Gastrocnemius medialis (tissue), 4 donors: ENCODE measurements around the gene LIFR. TPM values are rescaled to one million over a fixed set of nuclear protein-coding genes. Genes with fewer than 3 reads are reported as not detected.

Experiments used
- ATAC-seq, 2 donors: fragments of 150-250 bp; one replicate each; pipeline ENCODE4 v1.9.1; 2016
- DNase-seq, 2 donors: peaks; one replicate each; pipeline ENCODE4 v3.0.0-alpha.2; 2019
- H3K27ac ChIP-seq, 4 donors: fragments of 200-600 bp; sonication (generic); 1 replicate in 1 of 4; 2 replicates in 3 of 4; pipeline ENCODE4 v1.5.1; 2016 to 2018; ENCODE audit warnings: mild to moderate bottlenecking in 2 of 4, moderate library complexity in 1 of 4
- H3K27me3 ChIP-seq, 3 donors: fragments of 200-600 bp; sonication (generic) in 2 of 3; 1 replicate in 1 of 3; 2 replicates in 2 of 3; pipeline versions ENCODE4 v1.5.1 to v1.6.0; 2016 to 2019; ENCODE audit warnings: mild to moderate bottlenecking in 1 of 3, moderate library complexity in 1 of 3
- H3K36me3 ChIP-seq, 2 donors: fragments of 200-600 bp; sonication (generic) in 1 of 2; one replicate each; pipeline ENCODE4 v1.5.1; 2017 to 2018
- H3K4me1 ChIP-seq, 2 donors: fragments of 200-600 bp; sonication (generic) in 1 of 2; one replicate each; pipeline ENCODE4 v1.5.1; 2016 to 2017; ENCODE audit warnings: mild to moderate bottlenecking in 2 of 2
- H3K4me3 ChIP-seq, 4 donors: fragments of 200-600 bp; sonication (generic) in 3 of 4; 1 replicate in 1 of 4; 2 replicates in 3 of 4; pipeline ENCODE4 v1.5.1; 2016 to 2019; ENCODE audit warnings: mild to moderate bottlenecking in 2 of 4
- H3K9me3 ChIP-seq, 3 donors: fragments of 200-600 bp; sonication (generic) in 2 of 3; 1 replicate in 1 of 3; 2 replicates in 2 of 3; pipeline ENCODE4 v1.5.1; 2016 to 2019
- POLR2A ChIP-seq, 2 donors: fragments of 450-650 bp; IDR thresholded peaks; one replicate each; pipeline ENCODE4 v1.6.1; 2017; ENCODE audit warnings: antibody characterized with exemption in 2 of 2, mild to moderate bottlenecking in 2 of 2, moderate library complexity in 2 of 2
- in situ Hi-C, 4 donors: fragments of 200-750 bp; cut with MboI; loops; one replicate each; pipeline versions ENCODE4 v1.15.0 to v1.8.0; 2017; ENCODE audit warnings: low sequenced_read_pairs in 4 of 4
- intact Hi-C: fragments of 100-400 bp; cut with DNase I; formaldehyde crosslinking; loops from one replicate; pipeline ENCODE4 v1.15.1; 2023; ENCODE audit warnings: low total_unique reads
- total RNA-seq, 4 donors: library from RNA; depleted of rRNA; stranded (reverse); fragments of >200 nt; gene quantifications; one replicate each; pipeline versions ENCODE4 v1.1.0 to v1.2.3, GENCODE V29; 2016
- TF ChIP-seq, protein P1 (sequence below), 5 experiments: fragments of 450-650 bp in 3 of 5; fragments of 200-600 bp in 2 of 5; sonication (generic) in 2 of 5; IDR thresholded peaks in 4 of 5; conservative IDR thresholded peaks in 1 of 5; 1 replicate in 4 of 5; 2 replicates in 1 of 5; pipeline ENCODE4 v1.5.1; 2016 to 2019; ENCODE audit warnings: antibody characterized with exemption in 5 of 5, mild to moderate bottlenecking in 3 of 5, moderate library complexity in 3 of 5

Gene LIFR
- total RNA-seq, 4 donors from 2014 or later = 80.0 to 233 (median 89.5) TPM

DNA sequence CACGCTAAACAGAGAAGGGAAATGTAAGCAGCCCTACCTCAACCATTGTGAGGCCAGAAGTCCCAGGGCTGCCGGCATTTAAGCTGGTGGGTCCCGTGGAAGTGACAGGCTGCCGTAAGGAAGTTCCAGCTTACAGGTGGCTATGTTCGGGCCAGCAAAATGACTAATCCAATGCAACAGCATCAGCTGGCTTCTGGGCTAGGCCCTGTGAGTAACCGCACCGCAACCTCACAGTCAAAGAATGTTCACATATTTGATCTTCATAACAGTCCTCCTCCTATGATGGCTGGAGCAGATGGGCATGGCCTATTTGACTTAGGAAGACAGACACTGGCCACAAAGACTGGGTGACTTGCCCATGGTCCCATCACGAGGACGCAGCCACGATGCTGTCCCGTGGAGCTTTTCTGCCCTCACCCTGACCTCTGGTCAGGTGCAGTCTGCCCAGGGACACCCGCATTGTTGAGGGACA, 88.2 kb downstream of the LIFR start:
- H3K27me3 ChIP-seq = no peaks in the 10 kb centered on the region
- intact Hi-C loops (loop anchor here (5.0 to 10.0 kb wide), 5 partner anchors 89 to 743 kb away; partner anchors contain the start of genes LIFR and RICTOR), in situ Hi-C loops (no loop called here)
- H3K9me3 ChIP-seq = no peaks in the 10 kb centered on the region
- H3K4me1 ChIP-seq = peaks cover 71 to 73% of the 10 kb centered on the region in 2 donors
- no peaks in the 10 kb centered on the region for H3K36me3 ChIP-seq
- ATAC-seq = peak; percentile 42 to 52
- TF ChIP-seq, protein P1, sequence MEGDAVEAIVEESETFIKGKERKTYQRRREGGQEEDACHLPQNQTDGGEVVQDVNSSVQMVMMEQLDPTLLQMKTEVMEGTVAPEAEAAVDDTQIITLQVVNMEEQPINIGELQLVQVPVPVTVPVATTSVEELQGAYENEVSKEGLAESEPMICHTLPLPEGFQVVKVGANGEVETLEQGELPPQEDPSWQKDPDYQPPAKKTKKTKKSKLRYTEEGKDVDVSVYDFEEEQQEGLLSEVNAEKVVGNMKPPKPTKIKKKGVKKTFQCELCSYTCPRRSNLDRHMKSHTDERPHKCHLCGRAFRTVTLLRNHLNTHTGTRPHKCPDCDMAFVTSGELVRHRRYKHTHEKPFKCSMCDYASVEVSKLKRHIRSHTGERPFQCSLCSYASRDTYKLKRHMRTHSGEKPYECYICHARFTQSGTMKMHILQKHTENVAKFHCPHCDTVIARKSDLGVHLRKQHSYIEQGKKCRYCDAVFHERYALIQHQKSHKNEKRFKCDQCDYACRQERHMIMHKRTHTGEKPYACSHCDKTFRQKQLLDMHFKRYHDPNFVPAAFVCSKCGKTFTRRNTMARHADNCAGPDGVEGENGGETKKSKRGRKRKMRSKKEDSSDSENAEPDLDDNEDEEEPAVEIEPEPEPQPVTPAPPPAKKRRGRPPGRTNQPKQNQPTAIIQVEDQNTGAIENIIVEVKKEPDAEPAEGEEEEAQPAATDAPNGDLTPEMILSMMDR (IDR thresholded peaks at IDR 0.05 in 4 of 5, conservative IDR thresholded peaks at IDR 0.05 in 1 of 5) = no peak
- peak; percentile 86 to 88 for TF ChIP-seq POLR2A (IDR thresholded peaks at IDR 0.05)
- peak; percentile 92 for DNase-seq
- H3K27ac ChIP-seq = peak overlapping the region; percentile 95 to 99 (median 97)
- H3K4me3 ChIP-seq = peak overlapping the region; percentile 51 to 54 (median 52)

DNA sequence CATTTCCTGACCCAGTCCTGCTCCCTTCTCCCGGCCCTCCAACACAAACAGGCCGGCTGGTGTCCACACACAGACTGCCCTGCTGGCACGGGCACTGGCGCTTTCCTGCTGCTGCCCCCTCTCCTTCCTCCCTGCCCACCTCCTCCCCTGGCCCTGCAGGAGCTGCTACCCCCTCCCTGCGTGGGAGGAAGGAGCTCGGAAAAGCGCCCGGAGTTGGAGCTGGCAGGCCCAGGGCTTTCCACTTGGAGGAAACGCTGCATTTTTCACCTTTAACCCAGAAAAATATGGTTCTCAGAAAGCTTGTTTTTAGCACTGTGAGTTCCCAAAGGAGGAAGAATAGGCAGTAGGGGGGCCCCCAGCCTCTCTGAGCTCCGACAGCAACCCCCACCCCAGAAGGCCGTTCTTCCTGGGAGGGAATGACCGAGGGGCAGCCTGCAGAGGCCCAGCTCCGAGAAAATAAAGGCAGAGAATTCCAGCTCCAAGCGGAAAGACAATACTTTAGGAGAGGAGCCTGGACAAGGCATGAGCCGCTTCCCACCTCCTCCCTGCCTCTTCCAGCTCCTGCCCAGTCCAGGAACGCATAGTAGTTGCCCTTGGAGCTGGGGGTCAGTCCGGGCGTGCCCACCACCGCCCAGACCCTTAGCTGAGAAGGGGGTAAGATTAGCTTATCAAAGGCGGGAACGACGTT, 88.9 kb downstream of the LIFR start:
- intact Hi-C loops = loop anchor here (5.0 to 10.0 kb wide), 5 partner anchors 90 to 743 kb away; partner anchors contain the start of genes LIFR and RICTOR
- Histone ChIP-seq H3K36me3 (no peaks in the 10 kb centered on the region), H3K4me1 (peaks cover 71 to 76% of the 10 kb centered on the region in 2 donors), H3K27ac (peak overlapping the region; percentile 95 to 99 (median 97)), H3K4me3 (peak overlapping the region; percentile 51 to 54 (median 52)), H3K27me3 (no peaks in the 10 kb centered on the region), H3K9me3 (no peaks in the 10 kb centered on the region)
- peak in 1 of 2 donors; percentile 47 for DNase-seq
- TF ChIP-seq, protein P1 (IDR thresholded peaks at IDR 0.05 in 4 of 5, conservative IDR thresholded peaks at IDR 0.05 in 1 of 5) = no peak
- in situ Hi-C loops = no loop called here
- ATAC-seq = no peak

DNA sequence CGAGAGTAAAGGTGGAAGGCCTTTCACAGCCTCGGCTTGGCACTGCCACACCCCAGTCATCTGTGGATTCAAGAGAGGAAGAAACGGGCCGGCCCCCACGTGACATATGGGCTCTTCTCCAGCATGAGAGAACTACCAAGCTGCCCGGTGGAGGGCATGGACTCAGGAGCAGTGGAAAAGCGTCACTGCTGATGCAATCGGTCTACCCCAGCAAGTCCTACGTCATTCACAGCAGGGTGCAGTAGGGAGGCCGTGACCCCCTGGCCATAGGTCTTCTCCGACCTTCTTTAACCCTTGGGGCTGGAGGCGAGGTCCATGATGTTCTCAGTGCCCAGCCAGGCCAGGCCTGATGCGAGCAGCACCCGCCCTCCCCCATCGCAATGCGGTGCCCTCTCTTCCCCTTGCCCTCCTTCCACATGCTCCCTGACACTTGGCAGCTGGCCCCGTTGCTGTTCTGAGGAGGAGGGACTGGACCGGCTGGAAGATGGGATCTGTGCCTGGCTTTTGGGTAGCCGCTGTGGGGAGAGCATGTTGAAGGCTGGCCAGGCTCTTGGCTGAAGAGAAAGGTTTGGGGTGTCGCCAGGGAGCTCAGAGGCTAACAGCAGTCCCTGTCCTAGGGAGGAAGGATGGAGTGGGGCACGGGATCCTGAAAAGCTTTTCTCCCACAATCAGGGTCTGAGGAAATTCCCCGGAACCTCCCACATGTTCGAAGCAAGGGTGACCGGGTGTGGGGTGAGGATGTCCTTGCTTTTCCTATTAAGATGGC, 89.8 kb downstream of the LIFR start:
- Histone ChIP-seq H3K9me3 (no peaks in the 10 kb centered on the region), H3K27ac (peak overlapping the region; percentile 95 to 99 (median 97)), H3K4me3 (peak overlapping the region; percentile 51 to 54 (median 52)), H3K4me1 (peaks cover 73 to 80% of the 10 kb centered on the region in 2 donors), H3K27me3 (no peaks in the 10 kb centered on the region), H3K36me3 (no peaks in the 10 kb centered on the region)
- DNase-seq = peak; percentile 89 to 99
- peak; percentile 22 to 51 for ATAC-seq
- in situ Hi-C loops (no loop called here), intact Hi-C loops (loop anchor here (1.0 to 10.0 kb wide), 7 partner anchors 20 to 742 kb away; partner anchors contain the start of genes LIFR and RICTOR)
- peak; percentile 32 to 42 for TF ChIP-seq POLR2A (IDR thresholded peaks at IDR 0.05)
- TF ChIP-seq, protein P1 (IDR thresholded peaks at IDR 0.05 in 4 of 5, conservative IDR thresholded peaks at IDR 0.05 in 1 of 5) = no peak

DNA sequence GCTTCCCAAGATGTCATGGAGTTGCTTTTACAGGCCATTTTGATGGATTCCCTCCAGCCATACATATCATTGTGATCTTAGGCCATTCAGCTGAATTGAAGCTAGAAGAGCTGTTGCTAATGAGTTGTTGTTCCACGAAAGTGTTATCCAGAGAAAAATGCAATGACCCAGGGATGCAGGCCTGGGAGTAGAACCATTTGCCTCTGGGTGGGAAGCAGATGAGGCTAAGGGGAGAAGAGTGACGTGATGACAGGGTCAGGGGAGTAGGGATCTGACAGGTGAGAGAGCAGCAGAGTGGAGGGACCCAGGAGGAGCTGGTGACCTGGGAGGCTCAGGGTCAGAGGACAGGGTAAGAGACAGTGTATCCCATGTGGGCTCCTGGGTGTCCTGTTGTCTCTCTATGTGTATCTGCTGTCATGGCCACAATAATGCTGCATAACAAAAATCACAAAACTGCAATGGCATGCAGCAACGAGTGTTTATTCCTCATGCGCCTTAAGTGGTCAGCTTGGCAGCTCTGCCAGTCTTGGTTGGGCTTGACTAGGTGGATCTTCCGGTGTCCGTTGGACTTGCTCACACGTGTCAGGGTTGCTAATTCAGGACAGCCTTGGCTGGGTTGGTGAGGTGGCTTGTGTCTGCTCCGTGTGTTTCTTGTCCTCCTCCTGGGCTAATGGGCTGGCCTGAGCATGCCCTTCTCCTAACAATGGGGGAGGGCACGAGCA, 90.6 kb downstream of the LIFR start:
- no peak for DNase-seq
- TF ChIP-seq, protein P1 (IDR thresholded peaks at IDR 0.05 in 4 of 5, conservative IDR thresholded peaks at IDR 0.05 in 1 of 5) = no peak
- TF ChIP-seq POLR2A (IDR thresholded peaks at IDR 0.05) = peak in 1 of 2 donors; percentile 22
- Histone ChIP-seq H3K9me3 (no peaks in the 10 kb centered on the region), H3K4me1 (peaks cover 73 to 80% of the 10 kb centered on the region in 2 donors), H3K36me3 (no peaks in the 10 kb centered on the region), H3K27me3 (no peaks in the 10 kb centered on the region), H3K27ac (peak overlapping the region; percentile 95 to 99 (median 97)), H3K4me3 (peak overlapping the region in 3 of 4 donors; percentile 3 to 53 (median 11))
- in situ Hi-C loops (no loop called here), intact Hi-C loops (loop anchor here (1.0 to 10.0 kb wide), 7 partner anchors 20 to 741 kb away; partner anchors contain the start of genes LIFR and RICTOR)
- peak; percentile 27 to 39 for ATAC-seq
